Kidney epithelial cell (primary cell): ENCODE measurements around the gene PRELID1. TPM values are rescaled to one million over a fixed set of nuclear protein-coding genes. Genes with fewer than 3 reads are reported as not detected.
A peak's percentile ranks its signal among the peaks of the same experiment; 100 is the strongest.

Source experiments
- DNase-seq: peaks from one replicate; pipeline ENCODE4 v3.0.0-alpha.2; 2010; ENCODE audit warnings: low read depth
- H3K27me3 ChIP-seq: 2 replicates; pipeline ENCODE4 v1.6.0; 2011; ENCODE audit warnings: low read length; ENCODE audit not compliant: control insufficient read depth, insufficient read depth
- H3K36me3 ChIP-seq: 2 replicates; pipeline ENCODE4 v1.5.1; 2011; ENCODE audit warnings: low read length; ENCODE audit not compliant: control insufficient read depth, insufficient read depth
- H3K4me3 ChIP-seq: 2 replicates; pipeline ENCODE4 v1.5.1; 2011; ENCODE audit warnings: low read depth, mild to moderate bottlenecking, control low read depth, low read length
- total RNA-seq: library from RNA; depleted of rRNA; stranded (reverse); fragments of >200 nt; gene quantifications from 2 replicates; pipeline ENCODE4 v1.2.3, GENCODE V29; 2015
- TF ChIP-seq, protein P1 (sequence below): IDR thresholded peaks from 2 replicates; pipeline ENCODE4 v1.5.1; 2011; ENCODE audit warnings: mild to moderate bottlenecking, moderate library complexity, low read length, control low read depth, inconsistent platforms; ENCODE audit not compliant: insufficient read depth, poor library complexity, severe bottlenecking

Gene PRELID1
- total RNA-seq, 1 donor from 2014 or later, result 178 TPM

DNA sequence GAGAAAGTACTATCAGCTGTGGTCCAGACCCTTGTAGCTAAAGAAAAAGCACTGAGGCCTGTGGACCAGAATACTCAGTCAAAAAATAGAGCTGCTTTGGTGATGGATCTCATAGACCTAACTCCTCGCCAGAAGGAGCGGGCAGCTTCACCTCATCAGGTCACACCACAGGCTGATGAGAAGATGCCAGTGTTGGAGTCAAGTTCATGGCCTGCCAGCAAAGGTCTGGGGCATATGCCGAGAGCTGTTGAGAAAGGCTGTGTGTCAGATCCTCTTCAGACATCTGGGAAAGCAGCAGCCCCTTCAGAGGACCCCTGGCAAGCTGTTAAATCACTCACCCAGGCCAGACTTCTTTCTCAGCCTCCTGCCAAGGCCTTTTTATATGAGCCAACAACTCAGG lies 9.0 kb upstream of the PRELID1 start:
- peaks cover 2% of the 10 kb centered on the region for H3K36me3 ChIP-seq
- H3K4me3 ChIP-seq, result no peak overlapping the region
- DNase-seq, result no peak
- TF ChIP-seq, protein P1, sequence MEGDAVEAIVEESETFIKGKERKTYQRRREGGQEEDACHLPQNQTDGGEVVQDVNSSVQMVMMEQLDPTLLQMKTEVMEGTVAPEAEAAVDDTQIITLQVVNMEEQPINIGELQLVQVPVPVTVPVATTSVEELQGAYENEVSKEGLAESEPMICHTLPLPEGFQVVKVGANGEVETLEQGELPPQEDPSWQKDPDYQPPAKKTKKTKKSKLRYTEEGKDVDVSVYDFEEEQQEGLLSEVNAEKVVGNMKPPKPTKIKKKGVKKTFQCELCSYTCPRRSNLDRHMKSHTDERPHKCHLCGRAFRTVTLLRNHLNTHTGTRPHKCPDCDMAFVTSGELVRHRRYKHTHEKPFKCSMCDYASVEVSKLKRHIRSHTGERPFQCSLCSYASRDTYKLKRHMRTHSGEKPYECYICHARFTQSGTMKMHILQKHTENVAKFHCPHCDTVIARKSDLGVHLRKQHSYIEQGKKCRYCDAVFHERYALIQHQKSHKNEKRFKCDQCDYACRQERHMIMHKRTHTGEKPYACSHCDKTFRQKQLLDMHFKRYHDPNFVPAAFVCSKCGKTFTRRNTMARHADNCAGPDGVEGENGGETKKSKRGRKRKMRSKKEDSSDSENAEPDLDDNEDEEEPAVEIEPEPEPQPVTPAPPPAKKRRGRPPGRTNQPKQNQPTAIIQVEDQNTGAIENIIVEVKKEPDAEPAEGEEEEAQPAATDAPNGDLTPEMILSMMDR, result no peak
- no peaks in the 10 kb centered on the region for H3K27me3 ChIP-seq

DNA sequence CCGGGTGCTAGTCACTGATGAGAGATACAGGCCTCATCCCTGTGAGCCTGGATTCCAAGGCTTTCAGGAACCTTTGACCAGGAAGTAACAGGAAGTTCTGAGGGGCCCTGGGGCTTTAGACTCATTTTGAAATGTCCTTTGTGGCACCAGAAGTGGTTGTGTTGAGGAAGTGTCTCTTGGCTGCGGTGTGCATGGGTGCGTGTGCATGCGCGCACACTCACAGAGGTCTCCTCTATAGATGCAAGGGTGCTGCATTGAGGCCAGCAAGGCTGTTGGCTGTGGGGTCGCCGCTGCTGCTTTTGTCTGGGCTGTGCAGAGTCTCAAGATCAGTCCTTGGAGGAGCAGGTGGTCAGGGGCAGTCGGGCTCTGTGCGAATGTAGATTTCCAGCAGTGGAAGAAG lies 7.7 kb upstream of the PRELID1 start:
- no peaks in the 10 kb centered on the region for H3K27me3 ChIP-seq
- DNase-seq, result no peak
- H3K4me3 ChIP-seq, result no peak overlapping the region
- peaks cover 2% of the 10 kb centered on the region for H3K36me3 ChIP-seq
- TF ChIP-seq, protein P1, result no peak

DNA sequence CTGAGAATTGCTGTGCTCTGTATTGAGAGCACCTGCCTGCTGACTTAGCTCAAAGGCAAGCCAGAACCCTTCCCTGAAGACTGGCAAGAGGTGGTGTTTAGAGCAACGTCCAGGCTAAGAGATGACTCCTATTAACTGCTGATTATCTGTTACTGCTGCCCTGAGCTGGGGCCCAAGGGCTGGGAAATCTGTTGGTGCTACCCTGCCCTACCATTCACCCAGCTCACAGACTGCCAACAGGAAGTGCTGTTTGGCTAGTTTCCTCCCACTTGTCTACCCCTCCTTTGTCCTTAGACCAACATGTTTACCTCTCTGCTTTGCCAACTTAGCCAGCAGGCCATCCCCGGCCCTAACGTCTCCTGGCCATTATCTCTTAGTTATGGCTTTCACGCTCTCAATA lies 7.0 kb upstream of the PRELID1 start:
- TF ChIP-seq, protein P1, result no peak
- peaks cover 2% of the 10 kb centered on the region for H3K36me3 ChIP-seq
- no peak overlapping the region for H3K4me3 ChIP-seq
- no peaks in the 10 kb centered on the region for H3K27me3 ChIP-seq
- no peak for DNase-seq

DNA sequence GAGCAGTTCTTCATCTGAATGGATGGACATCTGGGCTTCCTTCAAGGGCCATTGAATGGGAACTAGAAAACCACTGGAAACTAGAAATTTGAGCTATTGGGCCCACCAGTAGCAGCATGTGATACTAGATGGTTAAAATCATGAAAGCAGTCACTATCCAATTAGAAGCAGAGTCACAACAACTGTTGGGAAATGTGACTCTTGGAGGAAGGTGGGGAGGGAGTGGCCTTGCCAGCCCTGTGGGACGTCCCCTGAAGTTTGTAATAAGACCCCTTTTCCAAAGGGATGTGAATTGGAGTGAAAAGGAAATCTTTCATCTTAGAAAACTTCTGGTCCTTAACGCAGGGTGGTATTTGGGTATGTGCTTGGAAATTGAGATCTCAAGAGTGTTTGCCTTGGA lies 5.7 kb upstream of the PRELID1 start:
- no peaks in the 10 kb centered on the region for H3K27me3 ChIP-seq
- no peak overlapping the region for H3K4me3 ChIP-seq
- DNase-seq, result no peak
- TF ChIP-seq, protein P1, result no peak
- peaks cover 2% of the 10 kb centered on the region for H3K36me3 ChIP-seq

DNA sequence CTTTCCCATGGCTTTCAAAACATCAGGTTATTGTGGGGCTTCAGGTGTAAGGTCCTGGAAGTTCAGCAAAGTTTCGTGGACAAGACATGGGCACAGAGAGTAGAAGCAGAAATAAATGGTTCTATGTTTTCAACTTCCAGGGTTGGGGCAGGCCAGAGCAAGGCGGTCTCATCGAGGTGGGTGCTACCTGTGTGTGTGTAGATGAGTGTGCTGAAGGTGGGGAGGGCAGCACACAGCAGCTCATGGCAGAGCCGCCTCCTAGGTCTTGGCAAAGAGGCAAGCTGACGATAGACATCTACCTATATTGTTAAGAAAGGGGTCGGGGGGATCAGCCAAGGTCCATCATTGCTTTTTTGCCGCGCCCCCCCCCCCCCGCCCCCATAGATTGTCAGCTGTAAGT lies 3.9 kb upstream of the PRELID1 start:
- TF ChIP-seq, protein P1, result no peak
- Histone ChIP-seq H3K4me3 (no peak overlapping the region), H3K27me3 (no peaks in the 10 kb centered on the region), H3K36me3 (no peaks in the 10 kb centered on the region)
- DNase-seq, result no peak

DNA sequence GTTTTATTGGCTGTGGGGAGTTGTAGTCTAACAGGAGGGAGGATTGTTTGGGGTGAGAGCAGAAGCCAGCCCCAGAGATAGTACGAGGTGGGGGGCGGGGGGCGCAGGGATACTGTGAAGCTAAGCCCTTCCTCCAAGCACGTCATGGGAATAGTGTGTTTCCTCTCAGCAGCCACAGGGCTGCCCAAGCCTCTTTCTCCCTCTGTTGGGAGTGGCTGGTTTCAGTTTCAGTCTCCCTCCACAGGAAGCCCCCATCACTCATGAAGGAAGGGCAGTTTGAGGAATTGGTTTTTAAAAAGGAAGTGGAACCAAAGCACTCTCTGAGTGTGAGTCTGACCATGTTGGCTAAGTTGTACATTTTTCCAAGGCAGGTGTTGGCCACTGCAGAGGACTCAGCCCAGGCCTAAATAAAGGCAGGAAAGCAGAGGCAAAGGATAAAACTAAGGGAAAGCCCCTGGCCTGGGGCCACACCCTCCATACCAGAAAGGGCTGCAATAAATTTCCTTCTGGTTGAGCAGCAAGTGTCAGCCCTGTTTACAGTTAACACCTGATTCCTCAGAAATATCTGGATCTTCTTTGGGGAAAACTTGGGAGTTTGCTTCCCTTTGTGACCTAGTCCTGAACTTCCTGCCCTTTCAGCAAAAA lies 3.2 kb upstream of the PRELID1 start:
- TF ChIP-seq, protein P1, result peak; percentile 15
- Histone ChIP-seq H3K4me3 (no peak overlapping the region), H3K36me3 (no peaks in the 10 kb centered on the region), H3K27me3 (no peaks in the 10 kb centered on the region)
- no peak for DNase-seq
